Iris pigment epithelial cell (primary cell): ENCODE data around the gene GARIN5B.
"Not testable (repeated sequence)": the region's sequence is repeated elsewhere in the genome, so short reads cannot be mapped to it uniquely, and the experiment has no call there.

Source experiments
- DNase-seq: peaks from one replicate; pipeline ENCODE4 v3.0.0-alpha.2; 2011; ENCODE audit warnings: low read depth

Gene GARIN5B

DNA sequence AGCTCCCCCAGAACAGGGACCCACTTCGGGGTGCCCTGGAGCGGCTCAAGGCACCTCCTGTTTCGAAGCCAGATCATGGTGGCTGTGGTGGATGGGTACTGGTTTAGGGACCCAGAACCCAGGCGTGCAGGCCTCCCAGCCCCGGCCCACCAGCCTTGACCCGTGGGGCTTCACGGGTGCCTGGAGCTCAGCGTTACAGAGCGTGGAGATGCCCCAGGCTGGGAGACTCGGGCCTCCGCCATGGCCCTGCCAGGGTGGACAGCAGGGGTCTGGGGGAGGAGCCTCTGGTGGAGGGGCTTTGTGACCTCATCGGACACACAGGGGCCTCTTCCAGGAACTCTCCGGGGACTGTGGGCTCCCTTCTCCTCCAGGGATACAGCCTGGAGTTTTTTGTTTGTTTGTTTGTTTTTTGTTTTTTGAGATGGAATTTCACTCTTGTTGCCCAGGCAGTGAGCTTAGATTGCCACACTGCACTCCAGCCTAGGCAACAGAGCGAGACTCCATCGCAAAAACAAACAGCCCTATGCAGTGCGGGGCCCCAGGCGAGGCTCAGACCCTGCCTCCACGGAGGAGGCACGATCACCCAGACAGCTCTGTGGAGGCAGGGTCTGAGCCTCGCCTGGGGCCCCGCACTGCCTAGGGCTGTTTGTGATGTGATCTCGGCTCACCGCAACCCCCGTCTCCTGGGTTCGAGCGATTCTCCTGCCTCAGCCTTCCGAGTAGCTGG lies at the start of gene GARIN5B:
TSS of gene GARIN5B (minus strand) at position 271 of the 727 bp plus-strand sequence. CDS start at position 77, 194 bp downstream.
- no peak for DNase-seq

- no peak for DNase-seq
Measured at GRCh38 chr19:55410168-55410567, 47.1 kb upstream of the GARIN5B start.

- DNase-seq = not testable (repeated sequence)
Measured at GRCh38 chr19:55409179-55409578, 46.1 kb upstream of the GARIN5B start.

DNA sequence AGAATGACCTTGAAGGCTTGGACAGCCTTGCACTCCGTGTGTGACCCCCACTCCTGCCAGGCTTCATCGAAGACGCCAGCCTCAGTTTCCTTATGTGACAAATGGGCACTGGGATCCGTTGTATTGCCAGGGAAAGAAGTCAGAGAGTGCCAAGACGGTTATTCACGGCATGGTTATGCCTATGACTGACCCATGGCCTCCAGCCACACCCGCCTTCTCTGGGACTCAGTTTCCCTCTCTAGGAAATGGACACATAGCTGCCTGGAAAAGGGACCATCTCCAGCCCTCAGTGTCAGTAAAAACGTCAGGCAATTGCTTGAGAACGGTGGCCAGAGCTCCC lies 45.4 kb upstream of the GARIN5B start:
- DNase-seq = no peak

DNA sequence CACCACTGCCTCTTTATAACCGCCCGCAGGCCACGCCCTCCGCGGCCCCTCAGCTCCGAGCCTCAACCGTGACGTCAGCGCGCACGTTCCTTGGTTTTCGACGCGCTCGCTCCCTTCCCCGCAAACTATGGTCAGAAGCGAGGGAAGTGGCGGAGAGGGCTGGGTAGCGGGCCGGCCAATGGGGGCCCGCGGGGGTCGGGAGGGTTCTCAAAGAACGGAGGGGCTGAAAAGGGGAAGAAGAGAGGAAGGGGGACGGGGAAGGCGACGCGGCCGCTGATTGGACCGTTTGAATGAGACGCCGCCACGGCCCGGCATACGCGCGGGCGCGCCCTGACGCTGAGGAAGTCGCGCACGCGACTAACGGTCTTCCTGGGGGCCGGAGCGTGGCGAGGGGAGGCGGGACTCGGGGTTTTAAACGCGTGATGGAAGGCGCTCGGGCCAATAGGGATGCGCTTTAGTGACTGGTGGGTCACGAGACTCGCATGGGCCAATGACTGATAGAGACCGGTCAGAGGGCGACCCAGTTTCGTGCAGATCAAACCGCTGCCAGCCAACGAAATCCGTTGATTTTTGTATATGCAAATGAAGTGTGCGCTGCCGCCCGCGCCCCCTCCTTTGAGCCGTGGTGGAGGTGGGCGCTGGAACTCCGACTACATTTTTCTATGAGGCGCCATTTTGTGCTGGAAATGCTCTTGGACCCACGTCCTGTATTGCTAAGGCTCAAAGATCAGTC lies 44.9 kb upstream of the GARIN5B start:
- DNase-seq = peak; percentile 100

DNA sequence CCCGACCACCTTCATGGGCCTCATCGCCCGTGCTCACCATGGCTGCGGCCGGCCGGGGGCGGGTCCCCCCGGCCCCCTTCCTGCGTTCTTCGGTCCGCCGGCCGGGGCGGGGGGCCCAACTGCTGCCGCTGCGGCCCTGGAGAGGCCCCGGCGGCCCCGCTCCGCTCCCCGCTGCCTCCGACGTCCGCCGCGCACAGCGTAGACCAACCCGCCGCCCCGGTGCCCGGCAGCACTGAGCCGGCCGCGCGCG lies 44.4 kb upstream of the GARIN5B start, which contains the start of gene UBE2S:
TSS of gene UBE2S (minus strand) at position 239 of the 250 bp plus-strand sequence. CDS start at position 40, 199 bp downstream.
- not testable (repeated sequence) for DNase-seq

DNA sequence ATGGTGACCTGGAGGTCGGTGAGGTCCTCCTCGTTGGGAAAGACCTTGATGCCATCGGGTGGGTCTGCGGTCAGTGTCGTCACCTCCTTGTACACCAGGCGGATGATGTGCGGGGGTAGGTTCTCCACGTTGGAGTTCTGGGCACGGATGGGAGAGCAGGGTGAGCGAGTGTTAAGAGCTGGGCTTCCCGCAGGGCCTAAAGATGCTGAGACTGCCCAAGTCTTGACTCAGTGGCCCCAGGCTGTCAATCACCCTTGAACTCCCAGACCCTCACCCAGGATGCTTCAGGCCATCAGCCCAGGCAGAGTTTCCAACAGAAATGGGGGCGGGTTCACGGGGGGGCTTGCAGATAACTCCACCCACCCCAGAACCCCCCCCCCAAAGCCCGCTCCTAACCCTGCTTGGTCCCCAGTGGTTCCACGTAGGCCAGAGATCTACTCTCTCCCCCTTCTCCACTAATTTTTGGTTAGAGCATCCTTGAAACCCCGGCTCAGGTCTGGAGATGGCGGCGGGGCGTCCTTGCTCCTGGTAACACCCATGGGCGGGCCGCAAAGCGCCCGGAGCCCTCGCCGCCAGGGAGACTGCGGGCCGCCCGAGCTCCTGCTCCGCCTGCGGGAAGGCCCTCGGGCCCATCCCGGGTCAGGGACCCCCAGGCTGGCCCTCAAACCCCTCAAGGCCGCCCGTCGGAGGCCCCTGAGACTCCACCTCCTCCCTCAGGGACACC lies 43.9 kb upstream of the GARIN5B start:
- peak; percentile 47 for DNase-seq

GRCh38 chr19:55406091-55406825 lies 43.2 kb upstream of the GARIN5B start:
- no peak for DNase-seq

DNA sequence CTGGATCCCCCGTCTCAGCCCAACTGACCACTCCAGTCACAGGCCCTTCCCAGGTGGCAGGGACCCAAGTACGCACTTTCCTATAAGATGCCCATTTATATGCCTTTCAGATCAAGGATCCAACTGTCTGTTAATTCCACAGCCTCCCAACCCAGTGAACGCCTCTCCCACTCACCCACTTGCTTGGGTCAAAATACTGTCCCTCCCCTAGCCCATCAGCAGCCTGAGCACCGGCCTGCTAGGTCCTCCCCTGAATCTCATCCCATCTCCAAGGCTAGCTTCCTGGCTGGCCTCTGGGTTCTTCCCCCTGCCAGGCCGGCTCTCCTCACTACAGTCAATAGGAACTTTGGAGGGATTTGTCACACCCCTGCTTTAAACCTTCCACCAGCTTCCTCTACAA lies 42.6 kb upstream of the GARIN5B start:
- DNase-seq = no peak

- no peak for DNase-seq
Measured at GRCh38 chr19:55402509-55402908, 39.4 kb upstream of the GARIN5B start.

DNA sequence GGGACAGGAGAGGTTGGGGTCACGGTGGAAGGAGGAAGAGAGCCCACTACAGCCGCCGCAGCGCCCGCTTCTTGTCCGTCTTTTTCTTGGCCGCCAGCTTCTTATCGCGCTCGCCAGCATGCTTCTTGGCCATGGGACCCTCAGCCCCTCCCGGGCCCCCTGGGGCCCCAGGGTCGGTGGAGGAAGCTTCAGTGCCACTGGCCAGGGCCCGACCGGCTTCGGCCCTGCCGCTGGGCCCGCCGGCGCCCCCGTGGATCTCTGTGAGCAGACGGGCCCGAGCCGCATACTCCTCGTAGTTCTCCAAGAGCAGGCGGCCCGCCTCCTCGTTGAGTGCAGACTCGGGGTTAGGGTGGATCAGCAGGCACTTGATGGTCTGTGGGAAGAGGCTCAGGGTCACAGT lies 38.3 kb upstream of the GARIN5B start:
- DNase-seq = not testable (repeated sequence)

GRCh38 chr19:55400281-55401087 lies 37.4 kb upstream of the GARIN5B start:
- no peak for DNase-seq

DNA sequence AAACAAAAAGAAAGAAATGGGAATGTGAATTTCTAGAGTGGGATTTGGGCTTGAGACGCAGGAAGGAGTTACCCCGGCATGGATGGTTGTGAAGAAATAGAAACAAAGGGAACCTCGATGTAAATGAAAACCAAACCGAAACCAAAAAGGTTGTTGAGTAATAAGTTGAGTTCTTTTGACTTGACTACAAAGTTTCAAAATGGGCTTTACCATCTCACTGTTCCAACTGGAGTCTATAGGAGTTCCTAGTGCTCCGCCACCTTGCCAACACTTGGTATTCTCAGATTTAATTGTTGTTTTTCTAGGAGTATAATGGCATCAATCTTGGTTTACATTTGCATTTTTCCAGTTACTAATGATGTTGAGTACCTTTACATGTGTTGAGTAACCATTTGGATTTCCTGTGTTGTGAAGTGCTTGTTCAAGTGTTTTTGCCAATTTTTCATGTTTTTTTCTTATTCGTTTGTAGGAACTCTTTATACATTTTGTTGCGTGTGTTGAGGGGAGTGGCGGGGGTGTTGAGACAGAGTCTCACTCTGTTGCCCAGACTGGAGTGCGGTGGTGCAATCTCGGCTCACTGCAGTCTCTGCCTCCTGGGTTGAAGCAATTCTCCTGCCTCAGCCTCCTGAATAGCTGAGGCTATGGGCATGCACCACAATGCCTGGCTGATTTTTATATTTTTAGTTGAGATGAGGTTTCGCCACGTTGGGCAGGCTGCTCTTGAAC lies 35.3 kb upstream of the GARIN5B start:
- no peak for DNase-seq

GRCh38 chr19:55392820-55393761 lies 30.0 kb upstream of the GARIN5B start:
- no peak for DNase-seq

GRCh38 chr19:55391702-55392615 lies 28.9 kb upstream of the GARIN5B start:
- peak; percentile 66 for DNase-seq

- DNase-seq = no peak
Measured at GRCh38 chr19:55391191-55391670, 28.2 kb upstream of the GARIN5B start.

DNA sequence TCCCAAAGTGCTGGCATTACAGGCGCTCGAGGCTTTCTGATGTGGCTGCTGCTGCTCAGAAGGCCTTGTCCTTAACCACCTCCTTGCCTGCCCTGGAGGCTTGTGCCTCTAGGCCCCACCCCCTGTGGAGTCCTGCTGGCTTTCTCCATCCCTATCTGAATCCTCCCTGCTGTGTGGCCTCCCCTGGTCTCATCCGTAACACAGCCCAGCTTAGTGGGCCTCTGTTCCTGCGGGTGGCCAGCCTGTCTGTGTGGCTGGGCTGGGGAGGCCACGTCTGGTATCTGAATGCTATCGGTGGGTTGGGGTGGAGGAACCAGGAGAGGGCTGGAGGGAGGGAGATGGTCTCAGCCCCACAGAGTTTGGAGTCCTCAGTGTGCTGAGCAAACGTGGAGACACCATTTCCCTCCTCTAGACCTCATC lies 27.4 kb upstream of the GARIN5B start:
- no peak for DNase-seq
